GM18868 (cell line): ENCODE data around the gene NINL.
"Not testable (repeated sequence)": the region's sequence is repeated elsewhere in the genome, so short reads cannot be mapped to it uniquely, and the experiment has no call there.

Experiments
- ATAC-seq: cut with Tn5 transposase; IDR thresholded peaks from one replicate; pipeline ENCODE4 v1.9.1; 2021; ENCODE audit warnings: mild to moderate bottlenecking, moderate library complexity; ENCODE audit not compliant: unreplicated experiment

The NINL gene

GRCh38 chr20:25486377-25486776, 99.0 kb downstream of the NINL start:
- no peak for ATAC-seq

- no peak for ATAC-seq
Observed at GRCh38 chr20:25485872-25486271, 99.5 kb downstream of the NINL start.

- ATAC-seq: no peak
Observed at GRCh38 chr20:25484911-25485511, 100.3 kb downstream of the NINL start.

GRCh38 chr20:25484224-25484846, 101.0 kb downstream of the NINL start:
- no peak for ATAC-seq

GRCh38 chr20:25483431-25484132, 101.7 kb downstream of the NINL start:
- ATAC-seq: no peak

- ATAC-seq: no peak
Observed at GRCh38 chr20:25481918-25482253, 103.4 kb downstream of the NINL start.

GRCh38 chr20:25481235-25481917, 104.0 kb downstream of the NINL start:
- no peak for ATAC-seq

GRCh38 chr20:25480797-25481196, 104.5 kb downstream of the NINL start:
- ATAC-seq: no peak

- no peak for ATAC-seq
Observed at GRCh38 chr20:25480156-25480555, 105.2 kb downstream of the NINL start.

- ATAC-seq: no peak
Observed at GRCh38 chr20:25479638-25480037, 105.7 kb downstream of the NINL start.

- ATAC-seq: no peak
Observed at GRCh38 chr20:25478889-25479568, 106.3 kb downstream of the NINL start.

- no peak for ATAC-seq
Observed at GRCh38 chr20:25477014-25477882, 108.1 kb downstream of the NINL start.

- ATAC-seq: no peak
Observed at GRCh38 chr20:25476106-25477013, 109.0 kb downstream of the NINL start.

GRCh38 chr20:25473297-25473696, 112.0 kb downstream of the NINL start:
- ATAC-seq: not testable (repeated sequence)

- ATAC-seq: no peak
Observed at GRCh38 chr20:25471020-25471419, 114.3 kb downstream of the NINL start.

- peak; percentile 90 for ATAC-seq
Observed at GRCh38 chr20:25470045-25470444, 115.3 kb downstream of the NINL start.

GRCh38 chr20:25469558-25469957, 115.8 kb downstream of the NINL start:
- ATAC-seq: no peak

- no peak for ATAC-seq
Observed at GRCh38 chr20:25468126-25469075, 116.9 kb downstream of the NINL start.
